Astrocyte (in vitro differentiated cells and primary cell): ENCODE results near the gene ZC3H18. TPM values are rescaled to one million over a fixed set of nuclear protein-coding genes. Genes with fewer than 3 reads are reported as not detected.

Experiments used
- DNase-seq: peaks from one replicate; pipeline ENCODE4 v3.0.0-alpha.2; 2010; ENCODE audit warnings: low read depth
- FAIRE-seq: peaks from 2 replicates; lab custom pipeline; 2011; peaks lifted over from hg19 to GRCh38; lab: Jason Lieb, UNC
- H2AFZ ChIP-seq: 2 replicates; pipeline ENCODE4 v1.6.0; 2012; ENCODE audit warnings: low read depth, low read length, inconsistent platforms
- H3K27ac ChIP-seq: 2 replicates; pipeline ENCODE4 v1.5.1; 2011; ENCODE audit warnings: low read depth, low read length, inconsistent platforms
- H3K27me3 ChIP-seq: 2 replicates; pipeline ENCODE4 v1.6.0; 2011; ENCODE audit warnings: low read length, inconsistent platforms; ENCODE audit not compliant: insufficient read depth
- H3K36me3 ChIP-seq: 2 replicates; pipeline ENCODE4 v1.5.1; 2011; ENCODE audit warnings: low read length, inconsistent platforms; ENCODE audit not compliant: insufficient read depth
- H3K4me1 ChIP-seq: 2 replicates; pipeline ENCODE4 v1.5.1; 2011; ENCODE audit warnings: low read length, inconsistent platforms; ENCODE audit not compliant: insufficient read depth
- H3K4me2 ChIP-seq: 2 replicates; pipeline ENCODE4 v1.6.0; 2012; ENCODE audit warnings: low read length, inconsistent platforms
- H3K4me3 ChIP-seq: 2 replicates; pipeline ENCODE4 v1.5.1; 2011; ENCODE audit warnings: low read depth, mild to moderate bottlenecking, low read length, inconsistent platforms; ENCODE audit not compliant: insufficient read depth
- H3K79me2 ChIP-seq: 2 replicates; pipeline ENCODE4 v1.6.0; 2012; ENCODE audit warnings: mild to moderate bottlenecking, low read length, inconsistent platforms; ENCODE audit not compliant: insufficient read depth
- H3K9ac ChIP-seq: 2 replicates; pipeline ENCODE4 v1.6.0; 2012; ENCODE audit warnings: mild to moderate bottlenecking, low read length, inconsistent platforms
- H3K9me3 ChIP-seq: 2 replicates; pipeline ENCODE4 v1.5.1; 2012; ENCODE audit warnings: low read depth, mild to moderate bottlenecking, low read length, inconsistent platforms; ENCODE audit not compliant: insufficient read depth
- H4K20me1 ChIP-seq: 2 replicates; pipeline ENCODE4 v1.6.0; 2012; ENCODE audit warnings: low read length, inconsistent platforms; ENCODE audit not compliant: insufficient read depth
- H3K27ac Mint-ChIP-seq: one replicate; pipeline ENCODE4 v1.8.0; 2021; ENCODE audit warnings: mild to moderate bottlenecking, mixed read lengths; ENCODE audit not compliant: unreplicated experiment
- H3K27me3 Mint-ChIP-seq: one replicate; pipeline ENCODE4 v1.8.0; 2021; ENCODE audit warnings: low read depth, mixed read lengths; ENCODE audit not compliant: unreplicated experiment
- H3K36me3 Mint-ChIP-seq: one replicate; pipeline ENCODE4 v1.8.0; 2021; ENCODE audit warnings: low read depth, mixed read lengths; ENCODE audit not compliant: unreplicated experiment
- H3K4me1 Mint-ChIP-seq: one replicate; pipeline ENCODE4 v1.8.0; 2021; ENCODE audit warnings: low read depth, mixed read lengths; ENCODE audit not compliant: unreplicated experiment
- H3K4me3 Mint-ChIP-seq: one replicate; pipeline ENCODE4 v1.8.0; 2021; ENCODE audit warnings: mild to moderate bottlenecking, moderate library complexity, mixed read lengths; ENCODE audit not compliant: unreplicated experiment
- H3K9me3 Mint-ChIP-seq: one replicate; pipeline ENCODE4 v1.8.0; 2021; ENCODE audit warnings: mild to moderate bottlenecking, mixed read lengths; ENCODE audit not compliant: unreplicated experiment
- EZH2 ChIP-seq: IDR thresholded peaks from 2 replicates; pipeline ENCODE4 v1.6.1; 2012; ENCODE audit warnings: mild to moderate bottlenecking, low read length, inconsistent platforms; ENCODE audit not compliant: insufficient read depth
- total RNA-seq: library from RNA; stranded (reverse); gene quantifications from 2 replicates; pipeline ENCODE4 v1.2.1, GENCODE V29; 2021
- TF ChIP-seq, protein P1 (sequence below): IDR thresholded peaks from 2 replicates; pipeline ENCODE4 v1.5.1; 2011; ENCODE audit warnings: low read depth, mild to moderate bottlenecking, inconsistent platforms, low read length, moderate library complexity; ENCODE audit not compliant: insufficient read depth

Gene ZC3H18
- total RNA-seq, 1 donor from 2014 or later, result 32.8 TPM

GRCh38 chr16:88659160-88659559 is 89.0 kb downstream of the ZC3H18 start:
- Histone ChIP-seq H3K4me1 (peaks cover 6% of the 10 kb centered on the region), H2AFZ (no peak overlapping the region), H3K27me3 (no peaks in the 10 kb centered on the region), H3K79me2 (peaks cover 39% of the 10 kb centered on the region), H3K4me2 (no peak overlapping the region), H3K36me3 (no peaks in the 10 kb centered on the region), H4K20me1 (peaks cover 54% of the 10 kb centered on the region), H3K4me3 (no peak overlapping the region), H3K9ac (no peak overlapping the region), H3K27ac (no peak overlapping the region), H3K9me3 (no peaks in the 10 kb centered on the region)
- H3K27ac Mint-ChIP-seq, result no peak overlapping the region
- H3K36me3 Mint-ChIP-seq, result no peaks in the 10 kb centered on the region
- TF ChIP-seq, protein P1, sequence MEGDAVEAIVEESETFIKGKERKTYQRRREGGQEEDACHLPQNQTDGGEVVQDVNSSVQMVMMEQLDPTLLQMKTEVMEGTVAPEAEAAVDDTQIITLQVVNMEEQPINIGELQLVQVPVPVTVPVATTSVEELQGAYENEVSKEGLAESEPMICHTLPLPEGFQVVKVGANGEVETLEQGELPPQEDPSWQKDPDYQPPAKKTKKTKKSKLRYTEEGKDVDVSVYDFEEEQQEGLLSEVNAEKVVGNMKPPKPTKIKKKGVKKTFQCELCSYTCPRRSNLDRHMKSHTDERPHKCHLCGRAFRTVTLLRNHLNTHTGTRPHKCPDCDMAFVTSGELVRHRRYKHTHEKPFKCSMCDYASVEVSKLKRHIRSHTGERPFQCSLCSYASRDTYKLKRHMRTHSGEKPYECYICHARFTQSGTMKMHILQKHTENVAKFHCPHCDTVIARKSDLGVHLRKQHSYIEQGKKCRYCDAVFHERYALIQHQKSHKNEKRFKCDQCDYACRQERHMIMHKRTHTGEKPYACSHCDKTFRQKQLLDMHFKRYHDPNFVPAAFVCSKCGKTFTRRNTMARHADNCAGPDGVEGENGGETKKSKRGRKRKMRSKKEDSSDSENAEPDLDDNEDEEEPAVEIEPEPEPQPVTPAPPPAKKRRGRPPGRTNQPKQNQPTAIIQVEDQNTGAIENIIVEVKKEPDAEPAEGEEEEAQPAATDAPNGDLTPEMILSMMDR, result no peak
- no peak for TF ChIP-seq EZH2
- FAIRE-seq (no peak), DNase-seq (no peak)
- H3K4me1 Mint-ChIP-seq, result peaks cover 6% of the 10 kb centered on the region
- H3K27me3 Mint-ChIP-seq, result no peaks in the 10 kb centered on the region
- H3K4me3 Mint-ChIP-seq, result no peak overlapping the region
- no peaks in the 10 kb centered on the region for H3K9me3 Mint-ChIP-seq

DNA sequence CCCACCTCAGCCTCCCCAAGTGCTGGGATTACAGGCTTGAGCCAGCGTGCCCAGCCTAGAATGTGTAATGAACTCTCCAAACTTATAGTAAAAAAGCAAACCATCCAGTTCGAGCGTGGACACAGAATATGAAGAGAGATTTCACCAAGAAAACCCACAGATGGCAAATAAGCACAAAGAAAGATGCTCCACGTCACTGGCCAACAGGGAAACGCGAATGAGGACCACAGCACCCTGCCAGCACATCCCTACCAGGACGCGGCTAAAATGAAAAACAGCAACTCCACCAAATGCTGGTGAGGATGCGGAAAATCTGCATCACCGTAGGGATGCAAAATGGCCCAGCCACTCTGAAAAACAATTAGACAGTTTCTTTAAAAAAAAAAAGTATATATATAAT is 91.3 kb downstream of the ZC3H18 start:
- H3K27ac Mint-ChIP-seq, result no peak overlapping the region
- no peaks in the 10 kb centered on the region for H3K27me3 ChIP-seq
- no peaks in the 10 kb centered on the region for H3K36me3 ChIP-seq

More for the DNA sequence above, 91.3 kb downstream of the ZC3H18 start:
- Histone ChIP-seq H3K4me2 (peak overlapping the region; percentile 52), H3K4me3 (no peak overlapping the region), H3K9me3 (no peaks in the 10 kb centered on the region), H4K20me1 (peaks cover 49% of the 10 kb centered on the region), H3K79me2 (peaks cover 43% of the 10 kb centered on the region), H2AFZ (no peak overlapping the region), H3K27ac (no peak overlapping the region), H3K9ac (no peak overlapping the region), H3K4me1 (peaks cover 6% of the 10 kb centered on the region)
- TF ChIP-seq, protein P1, result no peak
- TF ChIP-seq EZH2, result no peak
- no peak for FAIRE-seq
- Mint-ChIP-seq H3K4me1 (peaks cover 6% of the 10 kb centered on the region), H3K36me3 (no peaks in the 10 kb centered on the region), H3K27me3 (no peaks in the 10 kb centered on the region), H3K9me3 (no peaks in the 10 kb centered on the region), H3K4me3 (peak overlapping the region; percentile 55)
- no peak for DNase-seq
